Mammary epithelial cell (primary cell): Measurements from ENCODE around the gene CYP2F1.

Source experiments
- CTCF ChIP-seq, 2 donors: IDR thresholded peaks in 1 of 2; conservative IDR thresholded peaks in 1 of 2; 2 replicates each; pipeline ENCODE4 v1.5.1; 2011 to 2012; ENCODE audit warnings: inconsistent platforms in 2 of 2, low read length in 2 of 2, mild to moderate bottlenecking in 2 of 2, control low read depth in 1 of 2, low read depth in 1 of 2; ENCODE audit not compliant: insufficient read depth in 1 of 2; ENCODE audit errors: extremely low read depth in 1 of 2
- EZH2 ChIP-seq: IDR thresholded peaks from 2 replicates; pipeline ENCODE4 v1.6.1; 2012; ENCODE audit warnings: low read length, inconsistent platforms, borderline replicate concordance

- TF ChIP-seq CTCF (conservative IDR thresholded peaks at IDR 0.05 in 1 of 2, IDR thresholded peaks at IDR 0.05 in 1 of 2; ENCODE audit: extremely low read depth in 1 of 2, insufficient read depth in 1 of 2, low read depth in 1 of 2, low read length in 2 of 2) (no peak), EZH2 (no peak)
Observed at GRCh38 chr19:41175801-41176777, 61.9 kb downstream of the CYP2F1 start.
